Activated T-cell treated with anti-CD3 and anti-CD28 coated beads for 48 hours (primary cell): ENCODE data around the gene RNF145.
"Not testable (repeated sequence)": the region's sequence is repeated elsewhere in the genome, so short reads cannot be mapped to it uniquely, and the experiment has no call there.

Experiments used
- DNase-seq: peaks from one replicate; pipeline ENCODE4 v3.0.0-alpha.2; 2020; ENCODE audit warnings: low read depth

RNF145 gene

DNA sequence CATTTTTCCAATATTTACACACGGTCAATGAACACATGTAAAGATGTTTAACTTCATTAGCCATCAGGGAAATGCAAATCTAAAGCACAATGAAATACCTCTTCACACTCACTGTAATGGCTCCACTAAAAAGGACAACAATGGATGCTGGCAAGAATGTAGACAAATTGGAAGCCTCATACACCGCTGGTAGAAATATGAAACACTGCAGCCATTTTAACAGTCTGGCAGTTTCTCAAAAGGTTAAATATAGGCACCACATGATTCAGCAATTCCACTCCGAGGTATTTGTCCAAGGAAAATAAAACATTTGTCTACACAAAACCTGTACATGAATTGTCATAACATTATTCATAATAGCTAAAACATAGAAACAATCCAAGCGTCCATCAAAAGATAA lies 20.0 kb downstream of the RNF145 start:
- no peak for DNase-seq

DNA sequence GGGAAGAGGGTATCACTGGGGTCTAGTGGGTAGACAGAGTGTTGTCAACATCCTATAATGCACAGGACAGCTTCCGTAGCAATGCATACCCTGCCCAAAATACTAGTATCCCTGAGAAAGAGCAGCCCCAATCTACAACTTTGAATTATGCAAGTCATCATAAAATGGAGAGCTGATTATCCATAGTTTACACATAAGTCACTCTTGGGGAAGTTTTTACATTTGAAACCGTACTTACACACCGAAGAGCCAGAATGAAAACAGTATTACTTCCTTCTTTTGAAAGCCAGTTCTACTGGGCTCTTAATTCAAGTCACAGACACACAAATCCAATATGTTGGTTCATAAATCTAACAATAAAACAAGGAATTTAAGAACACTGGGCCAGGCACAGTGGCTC lies 21.6 kb downstream of the RNF145 start:
- DNase-seq, result no peak

DNA sequence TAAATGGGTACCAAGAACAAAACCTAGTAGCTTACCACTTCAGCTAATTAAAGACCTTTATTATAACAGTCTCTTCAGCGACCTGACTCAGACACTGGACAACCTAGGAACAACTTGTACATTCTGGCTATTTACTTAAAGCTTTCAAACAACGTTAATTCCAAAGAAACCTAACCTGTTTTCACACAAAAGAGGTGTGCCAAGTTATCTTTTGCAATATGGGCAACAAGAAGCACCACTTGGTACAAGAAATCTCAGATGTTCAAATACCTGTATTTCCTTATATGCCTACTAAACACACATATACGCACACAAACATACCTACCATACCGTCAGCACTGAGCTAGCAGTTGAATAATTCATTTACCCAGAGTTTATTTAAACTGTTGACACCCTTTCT lies 23.0 kb downstream of the RNF145 start:
- DNase-seq, result no peak

DNA sequence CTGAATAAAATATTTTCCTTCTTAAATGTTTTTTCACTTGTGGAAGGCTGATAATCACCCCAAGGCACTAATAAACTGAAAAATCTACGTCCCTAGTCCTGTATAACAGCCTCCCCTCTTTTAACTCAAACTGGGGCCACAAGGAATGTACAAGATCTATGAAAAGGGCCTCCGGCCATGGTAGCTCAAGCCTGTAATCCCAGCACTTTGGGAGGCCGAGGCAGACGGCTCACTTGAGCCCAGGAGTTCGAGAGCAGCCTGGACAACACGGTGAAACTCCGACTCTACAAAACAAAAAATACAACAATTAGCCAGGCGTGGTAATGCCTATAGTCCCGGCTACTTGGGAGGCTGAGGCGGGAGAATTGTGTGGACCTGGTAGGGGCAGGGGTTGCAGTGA lies 23.6 kb downstream of the RNF145 start:
- DNase-seq, result no peak

DNA sequence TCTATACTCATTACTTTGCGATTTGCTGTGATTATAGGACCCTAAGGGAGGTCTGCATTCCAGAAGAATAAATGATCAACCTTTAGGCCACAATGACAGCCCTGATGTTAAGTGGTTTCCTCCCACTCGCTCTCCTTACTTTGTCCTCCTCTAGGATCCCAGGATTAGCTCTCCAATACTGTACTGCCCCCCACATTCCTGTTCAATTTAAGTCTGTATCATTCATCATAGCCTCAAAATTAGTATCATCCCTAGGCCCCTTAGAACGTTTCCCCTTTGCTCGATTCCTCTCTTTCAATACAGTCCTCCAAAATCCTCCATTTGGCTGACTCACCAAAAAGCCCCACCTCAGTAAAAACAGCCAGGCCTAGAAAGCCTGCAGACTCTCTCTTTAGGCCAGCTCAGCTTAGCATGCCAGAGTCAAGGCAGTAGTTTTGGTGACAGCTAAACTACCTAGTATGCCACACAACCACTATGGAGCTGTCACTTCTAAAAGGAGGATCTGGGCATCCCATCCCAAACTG lies 24.4 kb downstream of the RNF145 start:
- no peak for DNase-seq

DNA sequence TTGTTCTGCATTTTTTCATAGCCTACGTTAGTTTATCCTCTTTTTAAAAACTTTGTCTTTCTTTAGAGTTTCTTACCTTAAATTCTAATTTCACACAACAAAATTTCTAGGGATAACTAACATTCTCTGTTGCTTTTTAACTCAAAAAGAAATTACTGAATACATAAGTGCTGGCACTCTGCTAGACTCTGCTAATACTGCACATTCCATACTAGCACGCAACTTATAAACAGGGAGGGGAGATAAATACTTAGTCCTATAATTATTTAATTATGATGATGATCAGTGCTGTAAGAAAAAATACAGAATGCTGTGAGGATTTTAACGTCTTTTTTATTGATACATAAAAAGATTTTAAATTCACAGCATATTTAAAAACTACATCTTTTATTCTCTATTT lies 25.1 kb downstream of the RNF145 start:
- DNase-seq, result no peak

DNA sequence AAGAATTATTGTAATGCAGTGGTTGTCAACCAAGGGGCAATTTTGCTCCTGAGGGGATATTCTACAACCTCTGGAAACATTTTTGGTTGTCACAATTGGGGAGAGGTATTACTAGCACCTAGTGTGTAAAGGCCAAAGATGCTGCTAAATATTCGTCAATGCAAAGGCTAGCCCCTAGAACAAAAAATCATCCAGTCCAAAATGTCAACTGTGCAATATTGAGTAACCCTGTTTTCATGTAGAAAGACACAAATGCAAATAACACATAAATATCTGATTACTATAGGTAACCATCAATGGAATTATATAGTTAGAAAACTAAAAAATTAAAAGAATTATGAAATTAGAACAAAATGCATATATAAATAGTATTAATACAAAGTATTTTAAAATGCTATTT lies 26.1 kb downstream of the RNF145 start:
- DNase-seq, result no peak

DNA sequence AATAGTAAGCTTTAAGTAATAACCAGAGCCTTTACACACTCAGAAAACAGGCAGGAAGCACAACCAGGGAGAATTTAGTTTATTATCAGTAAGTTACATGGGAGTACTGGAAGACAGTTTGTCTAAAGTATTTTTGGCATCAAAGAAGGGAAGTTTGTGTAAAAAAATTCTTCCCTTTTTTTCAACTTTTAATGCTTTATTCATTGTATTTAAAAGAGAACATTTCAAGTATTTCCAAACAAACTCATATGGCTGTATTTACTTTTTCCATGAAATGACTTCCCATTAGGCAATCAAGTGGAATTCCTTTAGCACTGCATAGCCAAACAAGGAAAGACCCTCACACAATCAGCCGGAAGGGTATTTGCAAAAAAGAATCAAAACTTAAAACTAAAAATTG lies 26.7 kb downstream of the RNF145 start:
- no peak for DNase-seq

DNA sequence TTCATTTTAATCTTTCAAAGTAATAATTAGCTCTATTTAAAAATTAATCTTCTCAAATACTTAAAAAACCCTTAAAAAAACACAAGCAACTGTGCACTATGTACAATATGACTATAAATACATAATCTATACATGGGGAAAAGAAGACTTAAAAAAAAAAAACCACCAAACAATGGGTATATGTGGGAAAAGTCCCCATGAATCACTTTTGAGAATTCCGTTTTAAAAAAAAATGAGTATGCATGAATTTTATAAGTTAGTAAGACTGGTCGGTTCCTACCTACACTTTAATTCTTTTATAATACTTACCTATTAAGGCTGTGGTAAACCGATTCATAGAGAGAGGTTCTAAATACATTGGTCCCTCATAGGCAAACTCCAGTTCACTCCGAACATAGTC lies 27.7 kb downstream of the RNF145 start:
- DNase-seq, result no peak

DNA sequence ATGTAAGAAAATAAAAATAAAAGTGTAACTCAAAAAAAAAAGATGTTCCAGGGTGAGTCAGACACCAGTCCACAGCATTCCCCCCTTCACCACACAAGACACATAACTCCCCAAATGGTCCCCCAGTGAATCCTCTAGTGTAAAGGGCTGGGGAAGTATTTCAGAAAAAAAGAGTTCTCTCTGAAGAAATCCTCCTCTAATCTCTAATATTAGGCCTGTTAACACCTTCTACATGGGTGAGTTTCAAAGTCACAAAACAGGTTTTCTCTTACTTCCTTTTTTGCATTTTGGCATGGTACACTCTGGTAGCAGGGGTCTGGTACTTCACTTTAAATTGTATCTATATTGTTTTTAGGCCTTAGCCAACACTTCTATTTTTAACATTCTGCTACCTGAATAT lies 28.2 kb downstream of the RNF145 start:
- DNase-seq, result no peak

DNA sequence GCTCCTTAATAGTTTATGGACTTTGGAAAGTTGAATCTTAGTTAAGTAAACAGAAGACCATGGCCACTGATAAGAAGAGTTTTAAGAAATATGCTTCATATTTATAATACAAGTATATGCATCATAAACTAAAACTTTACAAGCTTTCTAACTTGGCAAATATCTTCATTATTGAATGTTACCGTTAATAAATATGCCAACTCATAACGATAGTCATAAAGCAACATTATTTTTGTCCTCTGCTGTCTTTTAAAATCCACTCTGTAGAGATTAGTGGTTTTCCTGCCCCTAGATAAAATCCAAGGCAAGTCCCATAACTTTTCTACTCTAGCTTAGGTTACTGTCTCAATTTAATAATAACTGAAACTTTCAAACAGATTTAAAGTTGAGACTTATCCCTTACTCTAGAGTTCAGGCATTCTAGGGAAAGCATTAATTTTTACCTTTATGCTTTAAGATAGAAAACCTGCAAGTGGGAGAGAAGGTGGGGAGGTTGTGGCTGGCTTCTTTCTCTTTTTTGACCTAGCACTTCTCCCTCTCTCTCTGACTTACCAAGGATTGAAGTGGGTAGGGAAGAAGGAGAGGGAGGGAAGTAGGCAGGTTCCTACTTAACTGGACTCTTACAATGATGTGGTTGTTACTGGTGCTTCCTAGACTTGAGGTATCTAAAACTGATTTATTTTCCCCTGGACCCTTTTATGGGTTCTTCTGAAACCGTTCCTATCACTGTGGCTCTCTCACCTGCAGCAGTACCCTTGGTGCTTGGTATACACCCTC lies 29.6 kb downstream of the RNF145 start:
- DNase-seq, result no peak

DNA sequence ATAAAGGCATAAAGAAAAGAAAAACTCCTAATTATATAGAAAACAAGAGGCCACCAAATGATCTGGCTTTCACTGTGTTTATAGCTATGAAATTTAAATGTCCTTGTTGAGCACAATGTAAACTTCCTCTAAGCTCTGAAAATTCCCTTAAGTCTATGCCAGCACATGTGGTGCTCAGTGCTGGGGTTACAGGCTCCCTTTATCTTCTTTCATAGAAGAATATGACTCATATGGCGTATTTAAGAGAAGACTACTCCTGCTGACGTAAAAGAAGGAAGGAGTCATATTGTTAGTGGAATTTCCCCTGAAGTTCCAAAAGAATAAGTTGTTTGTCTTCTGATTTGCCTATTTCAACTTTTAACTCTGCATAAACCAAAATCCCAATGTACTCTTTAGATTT lies 30.4 kb downstream of the RNF145 start:
- no peak for DNase-seq

DNA sequence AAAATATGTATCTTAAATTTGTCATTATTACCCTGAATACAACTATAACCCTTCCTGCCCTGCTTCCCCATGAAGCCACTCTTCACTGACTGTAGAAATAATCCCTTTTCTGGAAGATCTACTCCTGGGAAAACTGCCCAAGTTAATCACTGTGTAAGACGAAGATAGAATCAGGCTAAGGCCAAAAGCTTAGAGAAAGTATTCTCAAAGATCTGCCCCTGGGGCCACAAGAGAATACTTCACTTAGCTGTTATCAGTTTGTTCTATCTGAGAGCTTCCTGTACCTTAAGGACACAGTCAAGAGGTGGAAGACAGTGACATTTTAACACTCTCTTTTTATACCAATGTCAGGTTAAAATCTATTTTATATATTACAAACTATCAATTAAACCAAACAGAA lies 33.8 kb downstream of the RNF145 start:
- DNase-seq, result no peak

DNA sequence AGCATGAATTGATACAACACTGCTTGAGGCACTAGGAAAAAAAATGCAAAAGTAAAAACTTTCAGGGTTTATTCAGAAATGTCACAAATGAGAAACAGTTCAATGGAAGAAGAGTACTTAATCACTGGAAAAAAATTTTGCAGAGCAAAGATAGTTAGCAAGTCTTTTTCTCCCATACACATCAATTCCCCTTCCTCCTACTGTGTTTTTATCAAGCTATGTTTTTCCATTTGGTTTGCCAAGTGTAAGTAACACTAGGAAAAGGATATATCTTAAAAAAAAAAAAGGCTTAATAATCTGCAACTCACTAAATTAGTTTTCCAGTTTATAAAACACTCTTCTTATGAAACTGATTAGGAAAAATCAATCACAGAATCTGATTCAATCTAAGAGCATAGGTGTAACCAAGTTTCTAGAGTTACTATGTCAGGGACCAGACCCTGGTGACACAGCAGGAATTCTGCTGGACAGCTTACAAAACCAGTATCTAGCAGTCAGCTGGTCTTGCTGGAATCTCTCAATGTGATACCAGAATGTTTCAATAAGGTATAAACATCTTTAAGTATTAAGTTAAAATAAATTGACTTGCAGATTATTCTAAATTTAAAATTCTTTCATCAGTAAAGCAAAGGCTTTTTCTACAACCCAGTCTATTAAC lies 34.7 kb downstream of the RNF145 start:
- DNase-seq, result no peak

DNA sequence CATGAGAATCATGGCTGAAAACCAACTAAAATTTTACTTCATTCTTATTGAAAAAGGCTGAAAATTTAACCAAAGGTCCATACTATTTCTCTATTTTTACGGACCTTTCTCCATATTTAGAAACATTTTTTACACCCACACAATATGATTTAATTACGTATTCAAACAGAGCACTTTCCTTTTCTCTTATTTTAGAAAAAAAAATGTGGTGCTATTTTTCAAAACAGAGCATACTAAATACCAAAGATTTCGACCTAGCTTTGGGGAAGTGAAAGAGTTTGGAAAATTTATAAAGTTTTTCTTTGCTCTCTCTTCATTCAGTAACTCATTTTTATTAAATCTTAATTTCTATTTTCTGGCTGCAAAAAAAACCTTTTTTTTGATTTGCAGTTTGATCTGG lies 38.1 kb downstream of the RNF145 start:
- DNase-seq, result no peak

DNA sequence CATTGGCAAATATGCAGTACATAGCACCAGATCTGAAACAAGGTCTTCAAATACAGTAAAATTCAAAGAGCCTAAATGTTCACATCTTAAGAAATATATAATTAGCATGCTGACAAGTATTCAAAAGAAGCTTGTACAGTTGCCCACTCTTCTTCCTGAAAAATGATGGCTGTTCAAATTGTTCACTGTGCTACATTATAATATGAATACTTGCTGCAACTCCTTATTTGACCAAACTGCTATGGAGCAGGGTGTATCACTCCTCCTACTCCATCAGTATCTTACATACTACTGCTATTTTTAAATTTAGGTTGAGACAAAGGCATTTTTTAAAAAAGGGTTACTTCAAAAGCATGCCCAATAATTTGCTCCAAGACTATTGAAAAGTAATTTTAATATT lies 39.3 kb downstream of the RNF145 start:
- no peak for DNase-seq

DNA sequence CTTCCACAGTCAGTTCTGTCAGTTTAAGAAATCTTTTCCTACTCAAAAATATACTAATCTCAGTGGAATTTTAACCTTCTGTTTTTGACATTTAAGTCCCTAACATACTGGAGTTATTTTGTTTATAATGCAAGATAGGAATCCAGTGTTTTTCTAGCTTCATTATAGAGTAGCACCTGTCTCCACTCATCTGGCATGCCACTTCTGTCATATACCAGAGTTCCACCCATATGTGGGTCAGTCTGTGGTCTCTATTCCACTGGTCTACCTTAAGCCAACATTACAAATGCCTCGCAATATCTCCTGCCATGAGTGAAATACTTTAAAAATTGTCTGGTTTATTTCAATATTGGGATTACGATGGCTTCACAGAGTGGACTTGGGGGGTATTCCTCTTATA lies 42.9 kb downstream of the RNF145 start:
- no peak for DNase-seq

DNA sequence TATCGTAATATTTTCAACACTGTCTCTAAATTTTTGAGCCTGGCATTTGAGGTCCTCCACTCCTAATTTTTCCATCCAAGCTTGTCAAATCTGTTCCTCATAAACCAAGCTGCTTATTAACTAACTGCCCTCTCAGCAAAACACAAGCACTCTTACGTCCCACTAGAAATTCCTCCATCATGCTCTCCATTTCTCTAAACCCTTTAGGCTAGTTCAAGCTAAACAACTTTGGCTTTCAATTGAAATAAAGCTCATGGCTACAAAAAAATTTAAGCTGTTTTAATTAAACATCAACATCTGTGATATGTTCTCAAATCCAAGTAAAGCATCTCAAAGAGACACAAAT lies 45.7 kb downstream of the RNF145 start:
- no peak for DNase-seq

DNA sequence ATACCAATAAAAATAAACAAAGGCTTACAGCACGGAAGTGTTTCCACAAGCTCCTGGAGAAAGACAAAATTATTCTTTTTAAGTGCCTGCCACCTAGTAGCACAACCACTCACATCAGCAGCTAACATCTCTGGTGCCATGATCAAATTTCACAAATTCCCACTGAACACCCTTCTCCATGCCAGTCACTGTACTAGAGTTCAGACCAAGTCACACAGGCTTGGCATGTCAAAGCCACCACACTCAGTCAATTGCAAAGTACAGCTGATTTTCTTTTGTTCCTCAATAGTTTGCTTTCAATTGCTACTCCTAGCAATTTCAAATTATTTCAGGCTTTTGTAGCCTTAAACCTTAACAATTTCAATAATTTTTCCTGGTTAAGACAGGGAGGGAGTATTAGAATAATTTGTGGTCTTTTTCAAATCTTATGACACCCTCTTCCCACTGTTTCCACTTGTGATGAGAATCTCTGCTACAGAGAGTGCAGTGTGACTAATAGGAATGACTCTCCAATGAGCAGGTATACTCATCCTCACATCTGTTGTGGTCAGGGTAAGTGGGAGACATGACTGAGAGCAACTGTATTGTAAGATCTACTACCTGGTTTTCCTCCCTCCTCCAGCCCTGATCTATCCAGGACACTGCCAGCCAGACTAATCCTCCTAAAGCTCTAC lies 46.2 kb downstream of the RNF145 start:
- no peak for DNase-seq

DNA sequence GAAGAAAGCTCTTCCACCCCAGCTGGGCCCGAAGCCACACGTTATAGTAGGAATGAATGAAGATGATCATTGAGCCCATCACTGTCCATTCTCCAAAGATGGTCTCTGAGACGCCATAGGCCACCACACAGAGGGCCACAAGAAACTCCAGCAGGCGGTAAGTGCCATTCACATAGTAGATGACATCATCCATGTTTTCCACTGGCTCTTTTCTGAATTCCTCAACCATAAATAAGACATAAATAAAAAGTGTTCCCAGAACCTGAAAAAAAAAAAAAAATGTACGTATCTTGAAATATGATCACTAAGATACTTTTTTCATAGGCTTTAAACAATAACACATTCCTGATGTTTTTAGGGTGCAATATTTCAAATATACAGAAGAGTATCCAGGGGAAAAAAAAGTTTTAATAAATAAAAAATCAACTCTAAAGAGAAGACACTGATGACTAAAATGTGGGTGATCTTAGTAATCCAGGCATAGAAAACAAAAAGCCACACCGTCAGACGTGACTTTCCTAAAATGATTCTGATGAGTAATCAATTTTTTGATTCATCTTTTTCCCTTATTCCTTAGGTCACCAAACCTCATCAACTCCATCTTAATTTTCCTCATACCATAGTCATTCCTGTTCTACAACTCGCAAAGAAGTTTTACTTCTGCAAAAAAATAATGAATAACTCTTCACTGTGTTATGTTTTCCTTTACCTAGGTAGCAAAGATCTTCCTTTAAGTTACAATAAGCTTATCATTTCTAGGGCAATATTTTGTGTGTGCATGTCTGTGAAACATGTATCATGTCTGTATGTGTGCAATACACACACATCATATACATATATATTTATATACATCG lies 47.8 kb downstream of the RNF145 start:
- no peak for DNase-seq

DNA sequence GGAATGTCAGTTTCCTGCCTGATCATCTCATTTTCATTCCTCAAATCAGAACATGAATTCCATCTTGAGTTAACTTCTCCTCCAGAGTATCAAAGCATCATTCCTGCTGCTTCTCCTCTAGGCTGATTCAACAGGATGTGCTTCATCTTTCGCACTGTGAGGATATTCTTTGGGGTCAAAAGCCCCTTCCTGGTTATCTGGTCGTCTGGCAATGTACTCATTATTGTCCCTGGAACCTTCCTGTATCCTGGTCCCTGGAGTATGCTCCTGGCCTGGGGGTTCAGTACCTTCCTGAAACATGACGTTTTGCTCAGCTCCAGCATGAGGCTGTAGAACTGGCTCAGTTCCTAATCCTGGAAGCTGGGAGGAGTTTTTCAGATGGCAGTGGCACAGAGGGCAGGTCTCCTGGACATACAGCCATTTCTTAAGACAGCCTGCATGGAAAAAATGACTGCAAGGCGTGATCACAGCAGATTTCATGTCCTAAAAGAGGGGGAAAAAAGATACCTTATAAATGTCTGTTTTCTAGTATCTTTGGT lies 50.7 kb downstream of the RNF145 start:
- not testable (repeated sequence) for DNase-seq

DNA sequence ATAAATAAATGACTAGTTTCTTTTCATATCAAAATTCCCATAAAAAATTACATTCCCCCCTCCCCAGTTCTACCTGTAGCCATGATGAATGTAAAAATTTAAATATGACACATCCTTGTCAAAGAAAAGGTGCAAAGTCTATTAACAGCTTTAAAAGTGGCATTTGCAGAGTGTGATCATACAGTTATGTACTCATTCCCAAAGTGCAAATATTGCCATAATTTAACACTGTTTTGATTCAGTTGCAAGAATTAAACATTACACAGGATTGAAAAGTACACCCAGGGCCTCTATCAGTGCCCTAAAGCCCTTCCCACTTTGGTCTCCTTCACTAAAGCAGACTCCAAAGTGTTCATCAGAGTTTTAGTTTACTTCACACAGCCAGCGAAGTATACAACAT lies 51.8 kb downstream of the RNF145 start:
- no peak for DNase-seq
